Colon (tissue), 2 donors: ENCODE data around the gene SFT2D3.

Experiments used
- FAIRE-seq: peaks from 2 replicates; lab custom pipeline; 2012; peaks lifted over from hg19 to GRCh38; lab: Jason Lieb, UNC
- donor health status: control.
- donor health status: control.

Gene SFT2D3

GRCh38 chr2:127664895-127665225 is 36.4 kb upstream of the SFT2D3 start:
- FAIRE-seq, result no peak

- no peak for FAIRE-seq
These were observed 35.9 kb upstream of the SFT2D3 start for GRCh38 chr2:127665267-127665893.

- FAIRE-seq, result no peak
These were observed 32.2 kb upstream of the SFT2D3 start for GRCh38 chr2:127669056-127669455.

- FAIRE-seq, result no peak
These were observed 31.0 kb upstream of the SFT2D3 start for GRCh38 chr2:127670055-127670956.

- no peak for FAIRE-seq
These were observed 30.4 kb upstream of the SFT2D3 start for GRCh38 chr2:127670957-127671290.

GRCh38 chr2:127671557-127672302 is 29.6 kb upstream of the SFT2D3 start:
- no peak for FAIRE-seq

GRCh38 chr2:127672341-127673224 is 28.7 kb upstream of the SFT2D3 start:
- FAIRE-seq, result no peak

GRCh38 chr2:127673291-127674069 is 27.8 kb upstream of the SFT2D3 start:
- FAIRE-seq, result no peak

GRCh38 chr2:127674241-127675209 is 26.8 kb upstream of the SFT2D3 start:
- FAIRE-seq, result no peak

- no peak for FAIRE-seq
These were observed 25.7 kb upstream of the SFT2D3 start, which contains the start of gene LIMS2 for GRCh38 chr2:127675331-127676261. Gene LIMS2, minus strand, starts transcription at chr2:127675530. Its CDS starts 506 bp downstream, at chr2:127675024.

GRCh38 chr2:127676906-127677305 is 24.4 kb upstream of the SFT2D3 start:
- no peak for FAIRE-seq

GRCh38 chr2:127678531-127678930 is 22.8 kb upstream of the SFT2D3 start:
- no peak for FAIRE-seq

- FAIRE-seq, result no peak
These were observed 22.3 kb upstream of the SFT2D3 start for GRCh38 chr2:127678991-127679390.

GRCh38 chr2:127679680-127680361 is 21.5 kb upstream of the SFT2D3 start:
- FAIRE-seq, result no peak

- no peak for FAIRE-seq
These were observed 20.5 kb upstream of the SFT2D3 start for GRCh38 chr2:127680706-127681287.

GRCh38 chr2:127681288-127681804 is 20.0 kb upstream of the SFT2D3 start:
- no peak for FAIRE-seq
